NCI-H526 (cell line): Measurements from ENCODE around the gene LDHB.
"Not testable (repeated sequence)": the region's sequence is repeated elsewhere in the genome, so short reads cannot be mapped to it uniquely, and the experiment has no call there.

ENCODE experiments used
- DNase-seq, 2 experiments: peaks; one replicate each; lab custom pipeline; 2025; lab: John Stamatoyannopoulos, UW

Gene LDHB

GRCh38 chr12:21657326-21658077 lies at the start of gene LDHB:
Gene LDHB, minus strand, starts transcription at chr12:21657842. Its CDS starts 3,171 bp downstream, at chr12:21654671.
- peak; percentile 91 to 97 for DNase-seq

- no peak for DNase-seq
These were observed 47.2 kb upstream of the LDHB start for GRCh38 chr12:21704847-21705246.

GRCh38 chr12:21699851-21700250 lies 42.2 kb upstream of the LDHB start:
- DNase-seq: no peak

GRCh38 chr12:21697904-21698630 lies 40.4 kb upstream of the LDHB start:
- DNase-seq: peak in 1 of 2 experiments; percentile 37

GRCh38 chr12:21696625-21697024 lies 39.0 kb upstream of the LDHB start:
- no peak for DNase-seq

DNA sequence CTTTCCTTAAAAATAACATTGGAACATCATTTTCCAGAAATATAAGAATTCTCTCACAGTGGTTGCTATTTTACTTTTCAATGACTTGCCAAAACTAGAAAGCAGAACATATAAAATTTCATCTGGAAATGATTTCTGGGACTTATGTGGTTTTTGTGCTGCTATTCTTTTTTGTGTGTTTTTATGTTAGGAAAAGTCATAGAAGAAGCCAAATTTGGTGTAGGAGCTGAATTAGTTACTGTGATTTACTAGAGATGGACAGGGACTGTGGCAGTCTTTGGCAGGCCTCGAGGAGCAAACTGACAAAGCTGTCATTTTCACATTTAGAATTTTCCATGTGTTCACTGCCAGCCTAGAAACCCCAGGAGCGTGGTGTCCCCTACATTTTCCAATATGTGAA lies 38.3 kb upstream of the LDHB start:
- DNase-seq: no peak

DNA sequence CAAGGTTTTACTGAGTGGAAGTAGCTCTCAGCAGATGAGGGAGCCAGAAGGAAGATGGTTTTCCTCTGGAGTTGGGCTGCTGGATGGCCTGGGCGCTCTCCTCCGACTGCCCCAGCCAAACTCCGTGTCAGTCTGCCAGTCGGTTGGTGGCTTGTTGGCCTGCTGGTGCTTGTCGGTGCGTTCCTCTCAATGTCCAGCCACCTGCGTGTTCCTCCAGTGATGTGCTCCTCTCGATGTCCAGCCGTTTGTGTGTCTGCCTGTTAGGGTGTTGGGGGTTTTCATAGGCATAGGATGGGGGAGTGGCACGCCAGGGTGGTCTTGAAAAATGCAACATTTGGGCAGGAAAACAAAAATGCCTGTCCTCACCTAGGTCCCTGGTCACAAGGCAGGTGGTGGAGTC lies 37.0 kb upstream of the LDHB start:
- DNase-seq: no peak

GRCh38 chr12:21691515-21691914 lies 33.9 kb upstream of the LDHB start:
- no peak for DNase-seq

DNA sequence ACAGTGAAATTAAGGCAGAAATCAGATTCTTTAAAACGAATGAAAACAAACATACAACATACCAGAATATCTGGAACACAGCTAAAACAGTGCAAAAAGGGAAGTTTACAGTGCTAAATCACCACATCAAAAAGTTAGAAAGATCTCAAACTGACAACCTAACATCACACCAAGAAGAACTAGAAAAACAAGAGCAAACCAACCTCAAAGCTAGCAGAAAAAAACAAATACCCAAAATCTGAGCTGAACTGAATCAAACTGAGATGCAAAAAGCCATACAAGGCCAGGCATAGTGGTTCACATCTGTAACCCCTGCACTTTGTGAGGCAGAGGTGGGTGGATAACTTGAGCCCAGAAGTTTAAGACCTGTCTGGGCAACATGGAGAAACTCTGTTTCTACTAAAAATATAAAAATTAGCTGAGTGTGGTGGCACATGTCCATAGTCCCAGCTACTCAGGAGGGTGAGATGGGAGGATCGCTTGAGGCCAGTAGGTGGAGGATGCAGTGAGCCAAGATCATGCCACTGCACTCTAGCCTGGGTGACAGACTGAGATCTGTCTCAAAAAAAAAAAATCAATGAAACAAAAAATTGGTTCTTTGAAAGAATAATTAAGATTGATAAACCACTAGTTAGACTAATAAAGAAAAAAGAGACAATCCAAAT lies 33.2 kb upstream of the LDHB start:
- no peak for DNase-seq

- no peak for DNase-seq
These were observed 25.5 kb upstream of the LDHB start for GRCh38 chr12:21683115-21683514.

GRCh38 chr12:21678959-21679358 lies 21.3 kb upstream of the LDHB start:
- DNase-seq: no peak

DNA sequence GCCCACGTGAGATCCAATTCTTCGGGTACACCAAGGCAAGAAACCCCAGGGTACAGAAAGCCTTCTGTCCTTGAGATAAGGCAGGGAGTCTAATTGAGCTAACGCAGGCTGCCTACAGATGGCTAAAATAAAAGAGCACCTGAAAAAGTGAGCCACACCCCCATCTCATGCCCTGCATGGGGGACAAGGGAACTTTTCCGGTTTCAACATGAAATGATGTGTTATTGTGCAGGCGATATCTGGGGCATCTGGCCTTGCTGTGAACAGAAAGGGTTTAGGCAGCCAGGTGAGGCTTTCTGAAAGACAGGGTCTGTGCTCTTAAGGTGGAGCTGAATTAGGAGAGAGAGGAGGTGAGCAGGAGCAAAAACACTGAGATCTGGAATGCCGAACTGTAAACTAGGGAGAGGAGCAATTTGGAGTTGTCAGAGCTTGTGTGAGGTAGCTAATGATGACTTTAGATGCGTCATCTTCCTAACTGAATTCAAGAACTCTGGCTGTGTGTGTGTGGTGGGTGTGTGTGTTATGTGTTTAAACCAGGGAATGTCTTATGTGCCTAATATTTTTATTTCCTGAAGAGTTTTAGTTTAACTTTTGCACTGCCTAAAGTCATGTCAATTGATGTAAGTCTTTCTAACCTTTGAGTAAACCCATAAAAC lies 20.1 kb upstream of the LDHB start:
- no peak for DNase-seq

- no peak for DNase-seq
These were observed 19.6 kb upstream of the LDHB start for GRCh38 chr12:21677204-21677603.

GRCh38 chr12:21676776-21677175 lies 19.1 kb upstream of the LDHB start:
- DNase-seq: no peak

DNA sequence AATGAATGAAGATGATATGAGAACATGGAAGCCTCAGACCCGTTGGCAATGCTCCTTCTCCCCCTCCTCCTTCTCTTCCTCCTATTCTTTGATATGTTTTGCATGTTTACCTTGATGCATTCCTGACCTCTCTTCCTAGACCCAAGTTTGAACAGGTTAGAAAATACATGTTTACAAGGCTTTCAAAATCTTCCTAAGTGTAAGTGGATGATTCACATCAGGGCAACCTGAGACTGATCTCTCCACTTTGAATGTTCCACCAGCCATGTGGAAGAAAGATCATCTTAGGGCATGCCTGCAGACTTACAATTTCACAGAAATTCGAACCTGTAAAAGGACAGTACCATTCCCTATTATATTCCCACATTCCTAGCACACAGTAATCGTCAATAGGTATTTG lies 18.0 kb upstream of the LDHB start:
- no peak for DNase-seq

GRCh38 chr12:21675096-21675495 lies 17.5 kb upstream of the LDHB start:
- peak; percentile 48 to 63 for DNase-seq

DNA sequence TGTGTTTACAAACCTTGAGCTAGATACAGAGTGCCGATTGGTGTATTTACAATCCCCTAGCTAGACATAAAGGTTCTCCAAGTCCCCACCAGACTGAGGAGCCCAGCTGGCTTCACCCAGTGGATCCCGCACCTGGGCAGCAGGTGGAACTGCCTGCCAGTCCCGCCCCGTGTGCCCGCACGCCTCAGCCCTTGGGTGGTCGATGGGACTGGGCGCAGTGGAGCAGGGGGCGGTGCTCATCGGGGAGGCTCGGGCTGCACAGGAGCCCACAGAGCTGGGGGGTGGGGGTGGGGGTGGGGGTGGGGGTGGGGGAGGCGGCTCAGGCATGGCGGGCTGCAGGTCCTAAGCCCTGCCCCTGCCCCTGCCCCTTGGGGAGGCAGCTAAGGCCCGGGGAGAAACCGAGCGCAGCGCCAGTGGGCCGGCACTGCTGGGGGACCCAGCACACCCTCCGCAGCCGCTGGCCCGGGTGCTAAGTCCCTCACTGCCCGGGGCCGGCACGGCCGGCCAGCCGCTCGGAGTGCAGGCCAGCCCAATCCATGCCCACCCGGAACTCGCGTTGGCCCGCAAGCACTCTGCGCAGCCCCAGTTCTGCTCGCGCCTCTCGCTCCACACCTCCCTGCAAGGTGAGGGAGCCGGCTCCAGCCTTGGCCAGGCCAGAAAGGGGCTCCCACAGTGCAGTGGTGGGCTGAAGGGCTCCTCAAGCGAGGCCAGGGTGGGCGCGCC lies 16.3 kb upstream of the LDHB start:
- not testable (repeated sequence) for DNase-seq

DNA sequence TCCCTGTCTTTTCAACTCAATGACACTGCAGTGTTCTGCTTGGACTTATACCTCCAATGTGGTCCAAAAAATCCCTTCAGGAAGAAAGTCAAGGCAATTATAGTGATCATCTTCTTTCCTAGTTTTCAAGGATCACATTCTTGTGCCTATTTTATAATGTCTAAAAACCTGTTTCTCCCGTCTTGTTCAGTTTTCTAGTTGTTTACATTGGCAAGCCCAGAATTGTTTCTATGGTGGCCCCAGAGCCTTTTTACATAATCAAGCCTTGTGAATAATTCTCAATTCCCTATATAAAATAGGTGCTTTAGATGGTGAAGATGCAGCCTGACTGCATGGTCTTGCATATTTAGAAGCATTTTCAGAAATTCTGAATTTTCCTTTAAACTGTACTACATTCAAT lies 14.5 kb upstream of the LDHB start:
- DNase-seq: no peak

- DNase-seq: peak in 1 of 2 experiments; percentile 6
These were observed 9.1 kb upstream of the LDHB start for GRCh38 chr12:21666722-21667121.

- no peak for DNase-seq
These were observed 8.2 kb upstream of the LDHB start for GRCh38 chr12:21665816-21666215.

- DNase-seq: no peak
These were observed 4.6 kb upstream of the LDHB start for GRCh38 chr12:21662122-21662792.
